Smooth muscle cell (in vitro differentiated cells): ENCODE data around the gene HMG20B. TPM values are rescaled to one million over a fixed set of nuclear protein-coding genes. Genes with fewer than 3 reads are reported as not detected.

Source experiments
- DNase-seq: peaks from one replicate; lab custom pipeline; 2025; ENCODE audit not compliant: unreplicated experiment; lab: John Stamatoyannopoulos, UW
- H2AFZ ChIP-seq: fragments of 200-600 bp; sonication (generic); 2 replicates; pipeline ENCODE4 v1.6.0; 2016; ENCODE audit warnings: antibody characterized with exemption, low read depth, mild to moderate bottlenecking
- H3F3A ChIP-seq: fragments of 200-600 bp; sonication (generic); 2 replicates; pipeline ENCODE4 v1.6.0; 2017; ENCODE audit warnings: antibody characterized with exemption, low read depth
- H3K27ac ChIP-seq: fragments of 200-600 bp; sonication (generic); 2 replicates; pipeline ENCODE4 v1.5.1; 2016; ENCODE audit warnings: low read depth, mild to moderate bottlenecking
- H3K27me3 ChIP-seq: fragments of 200-600 bp; sonication (generic); 2 replicates; pipeline ENCODE4 v1.6.1; 2016; ENCODE audit warnings: low read depth, mild to moderate bottlenecking
- H3K36me3 ChIP-seq: fragments of 200-600 bp; sonication (generic); 2 replicates; pipeline ENCODE4 v1.5.1; 2016; ENCODE audit warnings: low read depth
- H3K4me1 ChIP-seq: fragments of 200-600 bp; sonication (generic); 2 replicates; pipeline ENCODE4 v1.5.1; 2016; ENCODE audit warnings: low read depth
- H3K4me2 ChIP-seq: fragments of 200-600 bp; sonication (generic); 2 replicates; pipeline ENCODE4 v1.6.0; 2016; ENCODE audit warnings: mild to moderate bottlenecking
- H3K4me3 ChIP-seq: fragments of 200-600 bp; sonication (generic); 2 replicates; pipeline ENCODE4 v1.5.1; 2016; ENCODE audit warnings: mild to moderate bottlenecking
- H3K79me2 ChIP-seq: fragments of 200-600 bp; sonication (generic); 2 replicates; pipeline ENCODE4 v1.6.0; 2016; ENCODE audit warnings: low read depth, mild to moderate bottlenecking
- H3K9ac ChIP-seq: fragments of 200-600 bp; sonication (generic); 2 replicates; pipeline ENCODE4 v1.6.0; 2016; ENCODE audit warnings: low read depth
- H3K9me3 ChIP-seq: fragments of 200-600 bp; sonication (generic); replicated peaks from 2 replicates; pipeline ENCODE4 v1.5.1; 2016; ENCODE audit warnings: low read depth
- H4K20me1 ChIP-seq: fragments of 200-600 bp; sonication (generic); 2 replicates; pipeline ENCODE4 v1.6.0; 2016; ENCODE audit warnings: low read depth
- CTCF ChIP-seq: fragments of 200-600 bp; sonication (generic); IDR thresholded peaks from 2 replicates; pipeline ENCODE4 v1.5.1; 2017; ENCODE audit warnings: borderline replicate concordance, mild to moderate bottlenecking, antibody characterized with exemption; ENCODE audit not compliant: insufficient read depth, poor library complexity, severe bottlenecking
- WGBS: methylation state at CpG from one replicate; pipeline ENCODE4 v1.1.7; 2016; ENCODE audit warnings: low lambda C conversion rate; 5-methylcytosine and 5-hydroxymethylcytosine counted together
- polyA plus RNA-seq: library from polyadenylated mRNA; unstranded; fragments of >200 nt; fragmentation: Nextera tagmentation; extraction: Ambion mirVana; gene quantifications from 2 replicates; pipeline ENCODE4 v1.2.1, GENCODE V29; 2016
- total RNA-seq: library from RNA; depleted of rRNA; stranded (reverse); fragments of >200 nt; gene quantifications from 2 replicates; pipeline ENCODE4 v1.2.3, GENCODE V29; 2014

The HMG20B gene
- total and polyA plus RNA-seq, 2 experiments from 2014 or later = 109 to 120 TPM

GRCh38 chr19:3606174-3606689 lies 33.5 kb downstream of the HMG20B start:
- peak overlapping the region; percentile 86 for H3K4me2 ChIP-seq
- no peaks in the 10 kb centered on the region for H3F3A ChIP-seq
- no peak for TF ChIP-seq CTCF
- H2AFZ ChIP-seq = peak overlapping the region; percentile 63
- DNase-seq = no peak
- H3K27ac ChIP-seq = no peak overlapping the region
- H3K9ac ChIP-seq = peak overlapping the region; percentile 2
- H3K4me1 ChIP-seq = peaks cover 8% of the 10 kb centered on the region
- no peaks in the 10 kb centered on the region for H3K9me3 ChIP-seq
- no peaks in the 10 kb centered on the region for H4K20me1 ChIP-seq
- no peaks in the 10 kb centered on the region for H3K36me3 ChIP-seq
- peak overlapping the region; percentile 65 for H3K4me3 ChIP-seq
- no peaks in the 10 kb centered on the region for H3K27me3 ChIP-seq
- no peaks in the 10 kb centered on the region for H3K79me2 ChIP-seq
- 23% methylated on average over 26 of the region's 35 CpGs for WGBS

- peak within 1 kb of the TSS; percentile 65 for H3K4me3 ChIP-seq
- H3K9ac ChIP-seq = peak within 1 kb of the TSS; percentile 2
- WGBS = 10% methylated on average over 9 of the region's 46 CpGs
- H3K9me3 ChIP-seq = no peaks in the 10 kb centered on the region
- H2AFZ ChIP-seq = peak within 1 kb of the TSS; percentile 63
- H3K4me2 ChIP-seq = peak within 1 kb of the TSS; percentile 86
- no peaks in the 10 kb centered on the region for H4K20me1 ChIP-seq
- peak within 1 kb of the TSS; percentile 43 for H3K27ac ChIP-seq
- peaks cover 8% of the 10 kb centered on the region for H3K4me1 ChIP-seq
- no peaks in the 10 kb centered on the region for H3K36me3 ChIP-seq
- peak; percentile 82 for DNase-seq
- no peak for TF ChIP-seq CTCF
- no peaks in the 10 kb centered on the region for H3F3A ChIP-seq
- H3K79me2 ChIP-seq = no peaks in the 10 kb centered on the region
- H3K27me3 ChIP-seq = no peaks in the 10 kb centered on the region
Observed at GRCh38 chr19:3606690-3607289, 34.0 kb downstream of the HMG20B start, which contains the start of gene TBXA2R. TBXA2R (minus strand) TSS chr19:3606875; CDS start chr19:3600634, 6,241 bp downstream.

GRCh38 chr19:3607303-3608078 lies 34.7 kb downstream of the HMG20B start:
- H2AFZ ChIP-seq = peak overlapping the region; percentile 63
- no peaks in the 10 kb centered on the region for H3K36me3 ChIP-seq
- WGBS = 22% methylated on average over 18 of the region's 22 CpGs
- peak overlapping the region; percentile 43 for H3K27ac ChIP-seq
- H3K27me3 ChIP-seq = no peaks in the 10 kb centered on the region
- H3K9ac ChIP-seq = no peak overlapping the region
- TF ChIP-seq CTCF = no peak
- H3K4me1 ChIP-seq = peaks cover 8% of the 10 kb centered on the region
- DNase-seq = peak; percentile 40
- no peaks in the 10 kb centered on the region for H3K9me3 ChIP-seq
- no peaks in the 10 kb centered on the region for H4K20me1 ChIP-seq
- H3F3A ChIP-seq = no peaks in the 10 kb centered on the region
- peak overlapping the region; percentile 65 for H3K4me3 ChIP-seq
- no peaks in the 10 kb centered on the region for H3K79me2 ChIP-seq
- peak overlapping the region; percentile 86 for H3K4me2 ChIP-seq
